Stromal cell of bone marrow (primary cell): ENCODE results near the gene PNPLA3.

ENCODE experiments used
- DNase-seq: peaks from one replicate; pipeline ENCODE4 v3.0.0-alpha.2; 2012; ENCODE audit warnings: low read depth

PNPLA3 gene

DNA sequence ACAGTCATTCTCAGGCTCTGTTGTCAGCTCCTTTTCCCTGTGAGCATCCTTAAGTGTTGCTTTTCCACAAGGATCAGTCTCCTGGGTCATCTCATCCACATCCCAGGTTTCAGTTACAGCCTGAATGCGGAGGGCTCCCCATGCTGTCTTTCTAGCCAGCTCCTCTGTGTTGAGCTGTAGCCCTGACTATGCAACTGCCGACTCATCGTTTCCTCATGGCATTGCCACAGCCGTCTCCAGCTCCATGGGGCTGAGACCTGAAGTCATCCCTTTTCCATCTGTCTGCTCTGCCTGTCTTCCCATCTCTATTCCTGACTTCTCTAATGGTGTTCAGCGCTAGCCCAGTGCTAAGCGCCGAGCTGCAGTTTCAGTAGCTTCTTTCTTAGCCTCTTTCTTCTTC, 43.5 kb downstream of the PNPLA3 start:
- no peak for DNase-seq

DNA sequence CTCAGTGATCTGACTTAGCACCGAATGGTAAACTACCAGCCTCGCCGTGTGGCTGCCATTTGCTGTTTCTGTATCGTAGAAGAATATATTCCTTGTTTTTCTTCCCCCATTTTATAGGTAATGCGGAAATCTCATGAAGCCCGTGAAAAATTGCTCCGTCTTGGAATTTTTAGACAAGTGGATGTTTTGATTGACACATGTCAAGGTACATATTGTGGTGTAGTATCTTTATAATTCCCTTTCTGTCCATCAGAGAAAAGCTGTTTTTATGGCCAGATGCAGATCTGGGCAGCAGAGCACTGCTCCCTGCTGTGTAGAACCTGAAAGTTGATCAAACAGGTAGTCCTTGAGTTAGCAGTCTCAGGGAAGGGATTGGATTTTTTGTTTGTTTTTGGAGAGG, 45.0 kb downstream of the PNPLA3 start:
- no peak for DNase-seq

DNA sequence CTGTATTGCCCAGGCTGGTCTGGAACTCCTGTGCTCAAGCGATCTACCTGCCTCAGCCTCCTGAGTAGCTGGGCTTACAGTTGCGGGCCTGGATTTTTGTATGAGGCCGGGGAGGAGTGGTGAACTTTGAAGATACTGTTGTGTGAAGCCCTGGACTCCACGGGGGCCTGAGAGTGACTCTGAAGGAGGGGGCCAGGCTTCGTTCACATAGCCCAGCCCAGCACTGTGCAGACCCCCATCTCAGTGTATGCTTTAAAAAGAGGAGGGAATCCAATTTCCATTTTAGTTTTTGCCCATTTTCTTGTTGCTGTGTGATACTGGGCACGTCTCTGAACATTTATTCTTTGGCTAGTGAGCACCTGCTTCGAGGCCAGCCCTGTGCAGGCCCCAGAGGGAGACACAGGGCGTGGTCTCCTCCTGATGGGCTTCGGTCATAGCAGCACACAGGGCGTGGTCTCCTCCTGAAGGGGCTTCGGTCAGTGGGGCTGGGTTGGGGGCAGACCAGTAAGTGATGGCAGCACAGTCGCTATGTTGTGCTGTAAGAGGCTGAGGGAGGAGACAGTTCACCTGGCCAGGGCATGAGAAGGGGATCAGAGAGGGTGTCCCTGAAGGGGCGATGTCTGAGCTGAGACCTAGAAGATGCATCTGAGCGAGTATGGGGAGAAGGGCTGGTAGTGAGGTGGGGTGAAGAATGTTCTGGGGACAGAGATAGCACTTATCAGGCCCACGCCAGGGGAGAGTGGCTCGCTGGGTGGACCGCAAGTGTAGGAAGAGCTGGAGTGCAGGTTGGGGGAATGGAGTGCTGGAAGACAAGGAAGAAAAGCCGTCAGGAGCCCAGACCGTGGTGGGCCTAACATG, 45.6 kb downstream of the PNPLA3 start:
- no peak for DNase-seq

DNA sequence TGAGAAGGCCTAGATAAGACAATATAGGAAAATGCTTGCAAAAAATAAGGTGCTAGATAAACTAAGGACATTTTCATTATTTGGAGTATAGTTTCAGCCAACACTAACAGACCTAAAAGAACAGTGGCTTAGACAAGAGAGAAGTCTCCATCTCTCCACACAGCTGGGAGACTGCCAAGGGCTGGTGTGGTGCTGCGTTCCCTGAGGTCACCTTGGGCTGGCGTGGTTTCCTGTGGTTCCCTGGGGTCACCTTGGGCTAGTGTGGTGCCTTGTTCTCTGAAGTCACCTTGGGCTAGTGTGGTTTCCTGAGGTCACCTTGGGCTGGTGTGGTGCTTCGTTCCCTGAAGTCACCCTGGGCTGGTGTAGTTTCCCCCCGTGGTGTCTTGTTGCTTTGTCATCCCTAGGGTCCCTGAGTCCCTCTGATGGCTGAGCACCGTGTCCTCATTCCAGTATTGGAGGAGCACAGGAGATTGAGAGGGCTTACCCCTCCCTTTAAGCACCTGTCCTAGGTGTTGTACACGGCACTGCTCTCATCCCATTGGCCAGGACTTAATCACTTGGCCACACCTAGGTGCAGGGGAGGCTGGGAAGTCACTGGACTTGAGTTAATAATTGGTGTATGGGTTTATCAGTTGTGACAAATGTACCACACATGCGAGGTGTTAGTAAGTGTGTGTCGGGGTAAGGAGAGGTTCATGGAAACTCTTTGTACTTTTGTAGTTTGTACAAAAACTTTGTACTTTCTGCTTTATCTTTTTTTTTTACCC, 46.6 kb downstream of the PNPLA3 start:
- no peak for DNase-seq

DNA sequence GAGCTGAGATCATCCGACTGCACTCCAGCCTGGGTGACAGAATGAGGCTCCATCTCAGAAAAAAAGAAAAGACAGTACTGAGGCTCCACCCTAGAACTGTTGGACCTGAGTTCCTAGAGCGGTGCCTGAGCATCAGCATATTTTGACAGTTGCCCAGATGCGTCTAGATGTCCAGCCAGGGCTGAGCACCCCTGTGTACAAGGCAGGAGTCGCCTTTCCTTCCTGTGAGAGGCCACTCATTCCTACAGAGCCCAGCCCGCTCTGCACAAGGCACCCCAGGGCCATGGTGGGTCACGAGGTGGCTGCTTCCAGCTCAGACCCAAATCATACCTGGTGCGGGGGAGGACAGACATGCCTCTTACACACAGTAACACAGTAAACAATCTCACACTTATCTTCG, 47.5 kb downstream of the PNPLA3 start:
- no peak for DNase-seq

DNA sequence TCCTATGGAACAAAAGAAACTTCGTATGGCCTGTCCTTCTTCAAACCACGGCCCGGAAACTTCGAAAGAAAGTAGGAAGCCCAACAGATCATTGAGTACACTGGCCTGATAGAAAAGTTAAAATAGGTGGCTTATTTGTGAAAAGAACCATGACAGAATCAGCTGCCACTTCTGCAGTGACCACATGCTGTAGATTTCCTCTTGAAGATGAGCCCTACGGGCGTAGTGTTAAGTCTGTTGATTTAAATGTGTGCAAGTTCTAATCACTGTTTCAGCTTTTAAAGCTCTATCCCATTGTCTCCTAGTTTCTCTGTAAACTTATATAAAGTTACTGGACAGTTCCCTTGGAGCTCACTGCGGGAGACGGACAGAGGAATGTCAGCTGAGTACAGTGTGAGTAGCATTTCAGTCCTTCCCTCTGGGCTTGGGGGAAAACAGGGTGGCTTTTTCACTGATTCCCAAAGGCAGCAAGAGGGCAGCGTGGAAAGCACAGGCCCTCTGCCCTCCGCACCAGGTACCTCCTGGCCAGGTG, 49.4 kb downstream of the PNPLA3 start:
- no peak for DNase-seq

DNA sequence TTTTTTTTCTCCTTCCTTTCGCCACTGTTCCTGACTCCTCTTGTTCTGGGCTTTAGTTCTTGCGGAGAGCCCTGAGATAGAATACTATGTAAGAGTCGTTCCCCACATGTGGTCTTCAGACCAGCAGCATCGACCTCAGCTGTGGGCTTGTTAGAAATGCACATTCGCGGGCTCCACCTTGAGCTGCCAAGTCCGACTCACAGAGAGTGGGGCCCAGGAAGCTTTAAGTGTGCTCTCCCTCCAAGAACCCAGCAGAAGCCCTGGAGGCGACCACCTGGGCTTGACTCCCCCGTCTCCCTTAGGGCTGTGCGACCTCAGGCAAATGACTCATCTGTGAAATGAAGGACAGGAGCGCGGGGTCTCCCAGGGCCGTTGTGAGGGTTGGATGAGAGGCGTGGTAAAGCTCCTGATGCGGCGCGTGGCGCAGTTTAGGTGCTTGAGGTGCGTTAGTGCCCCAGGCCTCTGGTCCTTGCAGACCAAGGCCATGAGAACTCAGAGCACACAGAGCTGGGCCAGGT, 50.5 kb downstream of the PNPLA3 start:
- DNase-seq: no peak

DNA sequence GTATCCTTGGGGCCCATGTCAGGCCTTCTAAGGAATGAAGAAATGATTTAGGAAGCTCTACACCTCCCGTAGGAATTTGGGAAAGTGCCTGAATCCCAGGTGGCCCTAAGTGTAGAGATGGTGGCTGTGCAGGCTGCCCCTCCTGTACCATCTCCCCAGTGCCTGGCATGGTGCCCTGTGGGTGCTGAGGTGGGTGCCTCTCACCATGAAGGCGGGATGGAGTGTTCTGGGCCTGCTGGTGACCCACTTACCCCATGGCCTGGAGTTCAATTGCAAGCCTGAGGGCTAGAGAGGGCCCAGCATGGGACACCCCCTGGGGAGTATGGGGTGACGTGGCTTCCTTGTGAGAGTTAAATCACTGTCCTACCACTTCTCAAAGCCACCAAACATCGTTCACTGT, 51.4 kb downstream of the PNPLA3 start:
- DNase-seq: no peak

DNA sequence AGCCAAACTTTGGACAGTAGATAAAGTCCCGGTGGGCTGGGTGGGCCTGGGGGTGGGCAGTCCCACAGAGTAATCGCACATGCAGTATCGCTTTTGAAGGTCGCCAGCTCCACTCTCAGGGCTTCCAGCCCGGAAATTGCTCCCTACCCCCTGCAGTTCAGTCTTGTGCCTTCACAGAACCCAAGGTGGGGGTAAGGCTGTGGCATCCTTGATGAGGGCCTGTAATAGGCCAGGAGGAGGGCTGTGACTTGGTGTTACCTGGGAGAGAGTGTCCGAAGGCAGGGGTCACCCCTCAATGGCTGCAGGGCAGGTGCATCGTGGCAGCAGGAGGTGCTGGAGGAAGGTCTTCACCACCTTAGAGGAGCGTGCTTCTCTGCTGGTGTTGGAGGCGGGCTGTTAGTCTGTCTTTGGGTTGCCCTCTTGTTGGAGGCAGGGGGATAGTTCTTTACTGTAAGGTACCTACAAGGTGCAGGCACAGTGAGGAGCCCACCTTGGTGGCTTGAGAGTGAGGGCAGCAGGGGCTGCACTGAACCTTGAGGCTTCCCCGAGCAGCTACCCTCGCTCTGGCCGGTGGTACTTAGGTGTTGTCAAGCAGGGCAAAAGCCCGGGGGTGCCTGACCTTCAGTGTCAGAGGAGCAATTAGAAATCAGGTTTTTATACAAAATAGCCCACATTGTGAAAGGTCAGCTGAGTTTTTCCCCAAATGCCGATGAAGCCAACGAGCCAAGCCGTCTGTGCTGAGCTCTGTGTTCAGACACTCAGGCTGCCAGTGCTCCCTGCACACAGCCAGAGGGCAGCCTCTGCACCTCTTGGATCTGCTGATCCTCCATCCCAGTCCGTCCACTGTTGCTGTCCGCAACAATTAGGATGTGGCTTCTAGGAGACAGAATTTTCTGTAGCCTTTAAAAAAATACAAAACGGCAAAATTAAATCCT, 53.5 kb downstream of the PNPLA3 start:
- no peak for DNase-seq

DNA sequence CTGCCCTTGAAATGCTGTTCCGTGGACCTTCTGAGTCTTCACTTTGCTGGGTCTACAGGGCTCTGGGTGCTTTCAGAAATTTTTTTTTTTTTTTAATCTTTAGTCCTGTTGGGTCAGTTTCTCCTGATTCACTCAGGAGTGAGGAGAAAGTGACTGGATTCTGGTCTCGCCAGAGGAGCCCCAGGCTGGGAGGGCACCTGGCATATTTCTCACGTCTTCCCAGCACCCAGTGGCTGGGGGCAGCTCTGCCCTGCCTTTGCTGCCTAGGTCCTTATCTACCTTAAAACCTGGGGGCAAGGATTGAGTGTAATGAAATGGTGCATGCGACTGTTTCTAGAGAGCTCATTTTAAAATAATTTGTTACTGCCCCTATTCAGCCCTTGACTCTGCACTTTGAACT, 55.0 kb downstream of the PNPLA3 start:
- no peak for DNase-seq

DNA sequence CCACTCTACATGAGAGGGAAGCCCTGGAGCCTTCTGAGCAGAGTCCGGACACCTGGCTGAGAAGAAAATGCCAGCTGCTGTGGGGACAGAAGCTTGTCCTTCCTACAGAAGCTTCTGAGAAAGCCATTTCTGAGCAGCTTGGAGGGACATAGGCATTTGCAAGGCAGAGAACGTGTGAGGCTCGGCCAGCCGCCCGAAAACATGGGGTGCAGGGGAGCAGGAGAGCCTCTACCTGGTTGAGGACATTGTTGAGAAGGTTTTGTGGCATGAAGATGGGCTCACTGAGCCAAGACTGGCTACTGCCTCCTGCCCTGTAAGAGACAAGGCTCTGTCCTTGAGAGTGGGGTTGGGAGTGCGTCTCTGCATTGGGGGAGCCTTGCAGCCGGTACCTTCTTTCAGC, 57.0 kb downstream of the PNPLA3 start:
- DNase-seq: no peak

DNA sequence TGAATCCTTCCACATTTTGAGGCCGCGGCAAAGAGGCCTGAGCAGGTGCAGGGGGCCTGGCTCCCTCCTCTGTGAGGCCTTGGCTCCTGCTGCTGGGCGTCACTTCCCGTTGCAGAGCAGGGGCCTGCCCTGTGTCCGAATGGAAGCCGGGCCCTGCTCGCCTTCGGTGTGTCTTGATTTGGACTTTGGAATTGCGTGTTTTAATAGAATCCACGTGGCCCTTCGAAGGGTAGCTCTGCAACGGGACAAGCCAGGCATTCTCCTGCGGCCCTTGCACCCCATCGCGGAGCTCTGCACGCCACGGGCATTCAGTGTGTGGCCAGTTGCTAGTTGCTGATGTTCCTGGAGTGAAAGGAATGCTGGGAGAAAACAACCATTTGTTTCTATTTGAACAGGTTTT, 57.4 kb downstream of the PNPLA3 start:
- no peak for DNase-seq

DNA sequence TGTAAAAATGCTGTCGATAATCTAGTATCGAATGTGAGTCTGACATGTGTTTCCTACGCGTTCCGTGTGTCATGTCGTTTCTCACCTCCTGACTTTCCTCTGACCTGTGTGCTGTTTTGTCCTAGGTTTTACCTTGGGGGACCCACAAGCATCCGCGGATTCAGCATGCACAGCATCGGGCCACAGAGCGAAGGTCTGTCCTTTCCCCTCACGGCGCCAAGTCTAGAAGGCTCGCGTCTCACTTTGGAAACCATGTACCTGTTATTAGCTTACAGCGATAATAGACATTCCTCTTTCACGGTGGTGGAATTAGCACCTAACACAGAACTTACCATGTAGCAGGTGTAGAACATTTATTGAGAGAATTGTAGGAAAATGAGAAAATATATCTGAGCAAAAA, 60.2 kb downstream of the PNPLA3 start:
- no peak for DNase-seq

DNA sequence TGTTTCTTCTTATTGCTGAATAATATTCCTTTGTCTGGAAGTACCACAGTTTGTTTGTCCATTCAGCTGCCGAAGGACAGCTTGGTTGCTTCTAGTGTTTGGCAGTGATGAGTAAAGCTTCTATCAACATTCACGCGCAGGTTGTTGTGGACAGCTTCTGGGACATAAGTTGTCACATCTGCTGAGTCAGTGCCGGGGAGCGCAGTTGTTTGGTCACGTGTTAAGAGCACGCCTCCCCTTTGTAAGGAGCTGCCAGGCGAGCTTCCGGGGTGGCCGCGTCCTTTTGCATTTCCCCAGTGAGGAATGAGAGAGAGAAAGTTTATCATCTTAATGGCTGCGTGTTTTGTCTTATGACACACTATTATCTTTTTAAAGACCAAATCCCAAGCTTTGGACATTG, 61.9 kb downstream of the PNPLA3 start:
- DNase-seq: no peak

DNA sequence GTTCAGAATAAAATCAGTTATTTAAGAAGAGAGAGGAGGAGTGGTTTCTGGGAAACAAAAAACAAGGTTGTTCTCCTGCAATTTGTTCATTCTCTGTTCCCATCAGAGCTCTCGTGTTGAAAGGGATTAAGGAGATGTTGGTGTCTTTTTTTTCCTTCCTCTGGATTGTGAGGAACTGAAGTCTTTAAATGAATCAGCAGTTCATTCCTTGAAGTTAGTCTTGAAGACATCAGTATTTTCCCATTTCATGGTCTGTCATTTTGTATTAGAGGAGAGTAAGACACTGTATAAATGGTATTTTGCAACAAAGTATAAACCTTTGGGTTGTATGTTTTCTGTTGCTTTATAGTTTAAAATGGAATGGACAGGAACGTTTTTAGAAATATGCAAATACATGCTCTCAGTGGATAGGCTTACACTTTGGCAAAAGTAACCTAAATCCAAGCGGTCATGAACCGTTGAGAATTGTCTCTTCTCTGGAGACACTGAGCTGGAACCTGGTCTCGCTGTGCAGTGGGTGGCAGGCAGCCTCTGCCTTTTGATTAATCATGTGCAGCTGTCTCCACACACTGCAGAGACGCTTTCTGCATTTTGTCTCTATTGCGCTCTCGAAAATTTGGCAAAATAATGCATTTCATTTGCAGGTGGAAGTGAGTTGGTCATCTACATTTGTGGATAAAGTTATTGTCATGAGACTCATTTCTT, 64.7 kb downstream of the PNPLA3 start:
- no peak for DNase-seq

DNA sequence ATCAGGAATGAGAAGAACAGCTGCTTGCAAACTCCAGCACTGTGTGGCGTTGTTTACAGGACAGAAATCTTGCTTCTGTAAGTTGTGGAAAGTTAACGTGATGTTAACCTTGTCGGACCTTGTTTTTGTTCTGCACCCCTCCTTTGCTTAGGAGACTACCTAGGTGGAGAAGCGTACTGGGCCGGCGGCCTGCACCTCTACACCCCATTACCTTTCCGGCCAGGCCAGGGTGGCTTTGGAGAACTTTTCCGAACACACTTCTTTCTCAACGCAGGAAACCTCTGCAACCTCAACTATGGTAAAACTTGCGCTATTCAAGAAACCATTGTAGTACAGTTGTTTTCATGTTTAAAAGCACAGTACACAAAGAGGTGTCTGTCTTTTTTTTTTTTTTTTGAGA, 65.4 kb downstream of the PNPLA3 start:
- no peak for DNase-seq

DNA sequence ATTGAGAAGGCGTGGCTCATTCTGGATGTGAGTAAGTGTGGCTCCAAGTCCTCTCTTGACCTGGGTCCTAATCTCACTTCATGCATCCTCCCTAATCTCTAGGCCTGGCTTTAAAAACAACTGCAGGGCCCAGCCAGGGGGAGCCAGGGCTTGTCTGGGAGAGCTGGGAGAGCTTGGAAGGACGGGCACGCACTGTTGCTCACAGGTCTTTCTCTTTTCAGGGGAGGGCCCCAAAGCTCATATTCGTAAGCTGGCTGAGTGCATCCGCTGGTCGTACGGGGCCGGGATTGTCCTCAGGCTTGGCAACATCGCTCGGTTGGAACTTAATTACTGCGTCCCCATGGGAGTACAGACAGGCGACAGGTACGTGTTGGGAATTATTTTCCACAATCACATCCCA, 66.4 kb downstream of the PNPLA3 start:
- no peak for DNase-seq

DNA sequence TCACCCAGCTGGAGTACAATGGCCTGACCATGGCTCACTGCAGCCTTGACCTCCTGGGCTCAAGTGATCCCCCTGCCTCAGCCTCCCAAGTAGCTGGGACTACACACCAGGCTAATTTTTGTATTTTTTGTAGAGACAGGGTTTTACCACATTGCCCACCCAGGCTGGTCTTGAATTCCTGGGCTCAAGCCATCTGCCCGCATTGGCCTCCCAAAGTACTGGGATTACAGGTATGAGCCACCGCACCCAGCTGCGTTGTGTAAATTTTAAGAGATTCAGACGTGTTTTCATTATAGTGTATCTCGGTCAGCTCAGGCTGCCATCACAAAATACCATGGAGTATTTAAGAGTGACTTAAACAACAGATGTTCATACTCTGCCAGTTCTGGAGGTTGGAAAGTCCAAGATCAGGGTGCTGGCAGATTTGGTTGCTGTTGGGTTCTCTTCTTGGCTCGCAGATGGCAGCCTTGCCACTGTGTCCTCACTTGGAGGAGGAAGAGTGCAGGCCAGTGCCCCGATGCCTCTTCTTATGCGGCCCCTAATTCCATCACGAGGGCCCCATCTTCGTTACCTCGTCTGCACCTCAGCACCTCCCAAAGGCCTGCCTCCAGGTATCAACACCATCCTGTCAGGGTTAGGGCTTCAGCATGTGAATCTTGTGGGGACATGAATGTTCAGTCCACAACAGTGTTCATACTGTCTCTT, 67.9 kb downstream of the PNPLA3 start:
- DNase-seq: no peak

DNA sequence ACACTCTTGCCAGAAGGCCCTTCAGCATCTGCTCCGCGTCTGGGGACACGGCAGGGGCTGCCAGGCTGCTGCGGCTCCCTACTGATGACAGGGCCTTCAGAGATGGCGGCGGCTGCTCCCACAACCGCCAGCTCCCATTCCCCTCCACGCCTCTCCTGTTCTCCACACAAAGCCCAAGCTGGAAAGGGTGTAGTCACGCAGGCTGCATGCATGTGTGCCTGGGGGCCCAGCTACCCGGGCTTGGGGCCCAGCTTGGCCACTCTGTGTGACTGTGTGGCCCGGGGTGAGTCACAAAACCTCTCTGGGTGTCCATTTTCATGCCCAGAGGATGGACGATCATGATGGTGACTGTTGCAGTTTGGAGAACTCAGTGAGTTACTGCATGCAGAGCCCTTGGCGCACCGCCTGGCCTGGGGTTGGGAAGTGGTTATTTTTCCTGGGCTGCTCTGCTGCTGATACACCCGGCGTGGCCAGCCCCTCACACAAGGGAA, 68.8 kb downstream of the PNPLA3 start:
- DNase-seq: peak; percentile 73

DNA sequence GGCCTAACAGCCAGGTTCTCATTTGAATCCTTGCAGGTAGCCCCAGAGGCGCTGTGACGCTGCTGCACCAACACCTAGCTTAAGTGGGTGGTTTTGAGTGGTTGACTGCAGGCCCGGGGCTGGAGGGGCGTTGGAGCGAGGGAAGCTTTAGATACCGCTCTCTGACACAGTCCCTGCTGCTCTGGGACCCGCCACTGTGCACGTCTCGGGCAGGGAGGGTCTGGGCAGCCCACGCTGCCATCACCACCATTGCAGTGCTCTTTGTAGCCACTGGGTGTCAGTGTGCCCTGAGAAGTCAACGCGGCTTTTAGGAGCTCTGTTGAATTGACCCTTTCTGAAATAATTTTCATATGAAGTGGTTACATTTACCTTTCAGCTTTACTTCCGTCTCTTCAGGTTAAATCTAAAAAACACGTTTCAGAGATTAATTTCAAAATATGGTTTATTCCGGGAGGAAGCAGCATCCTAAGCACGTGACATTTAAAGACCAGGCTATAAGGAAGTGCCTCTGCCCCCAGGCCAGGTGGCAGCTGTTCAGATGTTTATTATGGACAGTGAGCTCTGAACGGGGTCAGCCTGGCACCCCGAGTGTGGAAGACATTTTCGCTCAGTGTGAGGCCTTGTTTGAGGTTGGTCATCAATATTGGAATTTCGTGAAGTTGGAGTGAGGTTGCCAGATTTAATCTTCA, 69.6 kb downstream of the PNPLA3 start:
- peak; percentile 34 for DNase-seq
